Inflammatory macrophage treated with lipopolysaccharide for 1 hour (primary cell): ENCODE measurements around the gene DTD1.
"Not testable (repeated sequence)": the region's sequence is repeated elsewhere in the genome, so short reads cannot be mapped to it uniquely, and the experiment has no call there.

Experiments used
- DNase-seq, 2 donors: peaks; one replicate each; pipeline ENCODE4 v3.0.0-alpha.2; 2020 to 2022

The DTD1 gene

GRCh38 chr20:18749528-18749927, 161.7 kb downstream of the DTD1 start:
- DNase-seq, result no peak

- DNase-seq, result no peak
These were observed 162.9 kb downstream of the DTD1 start for GRCh38 chr20:18750735-18751134.

GRCh38 chr20:18754030-18754652, 166.3 kb downstream of the DTD1 start:
- DNase-seq, result no peak

GRCh38 chr20:18754653-18755045, 166.8 kb downstream of the DTD1 start:
- DNase-seq, result peak; percentile 13 to 34

GRCh38 chr20:18760852-18761251, 173.0 kb downstream of the DTD1 start:
- not testable (repeated sequence) for DNase-seq

GRCh38 chr20:18767676-18768075, 179.8 kb downstream of the DTD1 start:
- no peak for DNase-seq

- no peak for DNase-seq
These were observed 185.7 kb downstream of the DTD1 start for GRCh38 chr20:18773566-18773965.

GRCh38 chr20:18774207-18774606, 186.4 kb downstream of the DTD1 start:
- DNase-seq, result no peak

- no peak for DNase-seq
These were observed 187.8 kb downstream of the DTD1 start for GRCh38 chr20:18775633-18776032.

- no peak for DNase-seq
These were observed 191.0 kb downstream of the DTD1 start for GRCh38 chr20:18778690-18779392.

- DNase-seq, result no peak
These were observed 192.7 kb downstream of the DTD1 start for GRCh38 chr20:18780385-18781130.

GRCh38 chr20:18781509-18781908, 193.7 kb downstream of the DTD1 start:
- DNase-seq, result no peak

- no peak for DNase-seq
These were observed 195.6 kb downstream of the DTD1 start for GRCh38 chr20:18783385-18783959.

GRCh38 chr20:18787046-18787445, 199.2 kb downstream of the DTD1 start:
- not testable (repeated sequence) for DNase-seq

GRCh38 chr20:18788021-18788420, 200.2 kb downstream of the DTD1 start:
- DNase-seq, result no peak

GRCh38 chr20:18790787-18791186, 202.9 kb downstream of the DTD1 start:
- no peak for DNase-seq

- DNase-seq, result peak; percentile 88 to 92
These were observed 206.0 kb downstream of the DTD1 start for GRCh38 chr20:18793625-18794427.

GRCh38 chr20:18794428-18794787, 206.6 kb downstream of the DTD1 start:
- DNase-seq, result no peak

- no peak for DNase-seq
These were observed 207.5 kb downstream of the DTD1 start for GRCh38 chr20:18795366-18795765.

- no peak for DNase-seq
These were observed 208.5 kb downstream of the DTD1 start for GRCh38 chr20:18796282-18796833.

GRCh38 chr20:18801516-18801915, 213.7 kb downstream of the DTD1 start:
- no peak for DNase-seq

- DNase-seq, result no peak
These were observed 214.3 kb downstream of the DTD1 start for GRCh38 chr20:18802012-18802634.
